GM18868 (cell line): Measurements from ENCODE around the gene MEF2A.
"Not testable (repeated sequence)": the region's sequence is repeated elsewhere in the genome, so short reads cannot be mapped to it uniquely, and the experiment has no call there.

Experiments used
- ATAC-seq: cut with Tn5 transposase; IDR thresholded peaks from one replicate; pipeline ENCODE4 v1.9.1; 2021; ENCODE audit warnings: mild to moderate bottlenecking, moderate library complexity; ENCODE audit not compliant: unreplicated experiment

The MEF2A gene

DNA sequence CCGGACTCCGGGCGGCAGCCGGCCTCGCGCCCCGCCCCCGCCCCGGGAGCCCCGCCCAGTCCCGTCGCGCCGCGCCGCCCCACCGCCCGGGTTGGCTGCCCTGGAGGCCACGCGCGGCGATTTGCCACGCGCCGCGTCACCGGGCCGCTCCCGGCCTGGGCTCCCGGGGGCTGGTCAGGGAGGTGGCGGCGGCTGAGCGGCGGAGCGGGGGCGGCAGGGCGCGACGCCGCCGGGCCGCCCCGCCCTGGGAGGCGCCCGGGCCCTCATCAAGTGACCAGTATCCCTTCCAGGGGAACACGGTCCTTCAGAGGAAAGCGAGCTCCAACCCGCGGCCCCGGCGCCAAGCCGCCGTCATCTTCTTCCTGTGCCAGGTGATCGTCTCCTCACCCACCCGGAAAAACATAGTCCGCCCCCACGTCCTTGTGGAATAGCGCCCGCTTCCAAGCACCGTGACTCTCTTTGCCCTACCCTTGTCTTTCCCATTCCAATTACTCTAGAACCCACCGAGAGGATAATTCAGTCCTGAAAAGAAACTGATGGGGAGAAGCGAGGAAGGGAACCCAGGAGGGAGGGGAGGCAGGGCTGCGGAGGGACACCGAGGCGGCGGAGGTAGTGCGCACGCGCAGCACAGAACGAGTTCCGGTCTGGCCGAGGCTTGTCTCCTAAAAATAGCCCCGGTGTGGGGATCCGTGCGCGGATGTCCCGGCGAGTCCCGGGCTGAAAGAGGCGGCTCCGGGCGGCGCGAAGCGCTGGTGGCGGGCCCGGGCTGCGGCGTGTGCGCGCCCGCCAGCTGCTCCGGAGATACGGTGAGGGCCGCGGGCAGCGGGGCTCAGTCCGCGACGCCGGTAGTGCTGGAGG, at the start of gene MEF2A:
Gene MEF2A, plus strand, starts transcription at position 686 of the 858 bp plus-strand sequence. CDS start 67,136 bp downstream, outside the sequence.
- ATAC-seq: peak; percentile 51

GRCh38 chr15:99518191-99518590, 47.6 kb upstream of the MEF2A start:
- ATAC-seq: no peak

DNA sequence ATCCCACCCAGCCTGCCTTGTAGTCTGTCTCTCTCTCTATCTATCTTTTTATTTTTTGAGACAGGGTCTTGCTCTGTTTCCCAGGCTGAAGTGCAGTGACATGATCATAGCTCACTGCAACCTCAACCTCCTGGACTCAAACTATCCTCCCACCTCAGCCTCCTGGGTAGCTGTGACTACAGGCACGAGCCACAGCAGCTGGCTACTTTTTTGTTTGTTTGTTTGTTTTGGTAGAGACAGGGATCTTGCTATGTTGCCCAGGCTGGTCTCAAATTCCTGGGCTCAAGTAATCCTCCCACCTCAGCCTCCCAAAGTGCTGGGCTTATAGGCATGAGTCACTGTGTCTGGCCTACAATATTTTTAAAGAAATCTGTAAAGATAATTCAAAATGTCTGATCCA, 46.4 kb upstream of the MEF2A start:
- ATAC-seq: not testable (repeated sequence)

- ATAC-seq: no peak
Measured at GRCh38 chr15:99522288-99522687, 43.5 kb upstream of the MEF2A start.

DNA sequence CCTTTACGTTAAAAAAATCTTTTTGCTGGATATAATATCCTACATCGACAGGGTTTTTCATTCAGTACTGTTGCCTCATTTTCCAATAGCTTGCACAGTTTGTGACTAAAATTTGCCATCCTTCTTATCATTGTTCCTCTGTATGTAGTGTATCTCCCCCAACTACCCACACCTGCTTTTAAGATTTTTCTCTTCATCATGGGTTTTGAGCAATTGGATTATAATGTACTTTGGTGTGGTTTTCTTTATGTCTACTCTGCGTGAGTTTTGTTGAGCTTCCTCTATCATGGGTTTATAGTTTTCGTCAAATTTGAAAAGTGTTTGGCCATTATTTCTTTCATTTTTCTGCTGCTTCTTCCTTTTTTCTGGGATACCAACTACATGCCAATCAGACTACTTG, 39.6 kb upstream of the MEF2A start:
- ATAC-seq: no peak

DNA sequence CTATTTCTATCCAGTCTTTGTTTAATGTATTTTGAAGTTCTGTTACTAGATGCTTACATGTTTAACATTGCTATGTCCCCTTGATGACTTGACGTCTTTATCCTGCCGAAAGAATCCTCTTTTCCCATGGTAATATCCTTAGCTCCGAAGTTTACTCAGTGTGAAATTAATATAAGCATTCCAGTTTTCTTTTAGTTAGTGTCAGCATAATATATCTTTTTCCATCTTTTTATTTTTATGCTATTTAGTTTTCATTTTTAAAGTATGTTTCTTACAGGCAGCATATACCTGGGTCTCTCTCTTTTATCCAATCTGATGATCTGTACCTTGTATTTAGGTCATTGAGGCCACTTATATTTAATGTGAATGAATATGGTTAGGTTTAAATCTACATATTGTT, 39.1 kb upstream of the MEF2A start:
- ATAC-seq: no peak

- no peak for ATAC-seq
Measured at GRCh38 chr15:99536422-99537040, 29.3 kb upstream of the MEF2A start.

- no peak for ATAC-seq
Measured at GRCh38 chr15:99537344-99537743, 28.4 kb upstream of the MEF2A start.

GRCh38 chr15:99538261-99538660, 27.5 kb upstream of the MEF2A start:
- no peak for ATAC-seq

DNA sequence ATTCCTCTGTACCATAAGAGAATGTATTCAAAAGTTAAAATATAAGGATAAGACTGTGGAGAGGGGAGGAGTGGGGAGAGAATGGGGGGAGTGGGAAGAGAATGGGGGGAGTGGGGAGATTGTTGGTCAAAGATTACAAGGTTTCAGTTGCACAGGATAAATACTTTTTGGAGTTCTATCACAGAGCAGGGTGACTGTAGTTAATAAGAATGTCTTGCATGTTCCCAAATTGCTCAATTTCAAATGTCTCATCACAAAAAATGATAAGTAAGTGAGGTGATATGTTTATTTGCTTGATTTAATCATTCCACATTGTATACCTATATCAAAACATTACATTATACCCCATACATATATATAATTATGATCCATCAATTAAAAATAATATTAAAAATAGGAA, 23.0 kb upstream of the MEF2A start:
- ATAC-seq: no peak

GRCh38 chr15:99545605-99546004, 20.2 kb upstream of the MEF2A start:
- ATAC-seq: no peak

DNA sequence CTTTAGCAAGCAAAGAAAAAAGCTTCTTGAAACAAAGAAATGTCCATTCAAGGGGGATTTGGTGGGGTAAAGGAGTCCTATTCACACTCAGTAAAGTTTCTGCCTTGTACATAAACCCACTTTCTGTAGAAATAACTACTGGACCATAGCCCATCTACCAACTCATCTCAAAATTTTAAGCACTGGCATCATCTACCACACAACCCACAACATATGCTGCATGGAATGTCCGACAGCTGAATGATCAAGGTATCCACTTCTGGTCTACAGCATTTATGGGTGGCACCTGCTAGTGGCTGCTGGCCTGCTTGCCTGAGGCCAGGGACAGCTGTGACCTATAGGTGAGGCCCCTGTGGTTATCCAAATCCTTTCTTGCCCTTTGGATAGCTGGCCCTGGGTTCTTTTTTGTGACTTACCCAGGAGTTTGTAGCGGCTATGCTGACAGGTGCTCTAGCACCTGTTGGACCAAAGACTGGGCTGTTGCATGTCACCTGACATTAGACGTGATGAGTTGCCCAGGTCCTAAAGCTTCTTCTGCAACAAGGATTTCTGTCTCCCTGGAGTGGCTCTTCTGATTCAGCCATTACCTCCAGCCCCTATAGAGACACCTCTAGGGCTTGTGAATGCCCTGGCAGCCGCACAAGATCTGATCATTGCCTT, 19.2 kb upstream of the MEF2A start:
- no peak for ATAC-seq

DNA sequence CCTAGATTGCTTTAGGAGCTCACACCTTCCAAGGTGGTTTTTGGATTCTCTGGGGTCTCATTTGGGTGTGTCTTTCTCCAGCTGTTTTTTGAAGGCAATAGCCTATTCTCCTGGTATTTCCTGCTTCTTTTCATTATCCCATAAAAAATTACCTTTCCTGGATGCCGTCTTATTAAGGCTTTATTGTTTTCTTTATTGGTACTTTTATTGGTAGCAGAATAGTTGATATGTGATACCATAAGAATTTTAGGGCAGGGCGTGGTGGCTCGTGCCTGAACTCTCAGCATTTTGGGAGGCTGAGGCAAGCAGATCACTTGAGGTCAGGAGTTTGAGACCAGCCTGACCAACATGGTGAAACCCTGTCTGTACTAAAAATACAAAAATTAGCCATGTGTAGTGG, 18.3 kb upstream of the MEF2A start:
- no peak for ATAC-seq

DNA sequence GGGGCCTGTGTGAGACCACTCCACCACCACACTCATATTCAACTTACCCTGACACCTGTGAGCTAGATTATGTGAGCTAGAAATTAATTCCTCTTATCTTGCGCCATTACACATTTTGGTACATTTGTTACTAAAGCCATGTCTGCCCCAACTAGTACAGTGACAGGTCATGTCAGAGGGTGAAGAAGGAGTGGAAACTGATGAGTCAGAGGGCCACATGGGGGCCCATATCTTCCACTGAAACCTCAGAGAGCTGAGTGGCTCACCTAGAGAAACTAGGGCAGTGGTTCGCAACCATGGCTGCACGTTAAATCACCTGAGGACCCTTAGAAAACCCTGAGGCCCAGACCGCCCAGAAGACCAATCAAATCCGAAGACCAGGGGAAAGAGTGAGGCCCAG, 15.7 kb upstream of the MEF2A start:
- no peak for ATAC-seq

GRCh38 chr15:99552111-99552510, 13.7 kb upstream of the MEF2A start:
- no peak for ATAC-seq

GRCh38 chr15:99554880-99555488, 10.8 kb upstream of the MEF2A start:
- ATAC-seq: no peak

GRCh38 chr15:99556011-99556410, 9.8 kb upstream of the MEF2A start:
- ATAC-seq: no peak

GRCh38 chr15:99556578-99556977, 9.2 kb upstream of the MEF2A start:
- ATAC-seq: no peak

GRCh38 chr15:99558084-99558483, 7.7 kb upstream of the MEF2A start:
- ATAC-seq: no peak

DNA sequence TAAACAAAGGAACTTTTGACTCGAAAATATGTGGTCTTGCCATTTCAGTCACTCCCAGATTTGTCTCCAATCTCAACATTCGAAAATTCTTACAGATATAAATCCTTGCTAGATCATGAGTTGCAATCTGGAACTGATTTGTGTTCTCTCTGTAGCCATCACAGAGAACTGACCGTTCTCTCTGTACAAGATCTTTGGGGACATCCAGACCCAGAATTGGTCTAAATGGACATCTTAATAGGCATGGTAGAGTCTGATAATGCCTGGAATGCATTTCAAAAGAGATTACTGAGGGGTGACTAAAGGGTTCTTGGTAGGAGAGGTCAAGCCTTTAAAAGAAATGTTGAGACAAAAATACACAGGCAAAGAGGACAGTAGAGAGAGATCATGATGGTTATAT, 7.2 kb upstream of the MEF2A start:
- ATAC-seq: no peak

GRCh38 chr15:99561476-99562230, 4.1 kb upstream of the MEF2A start:
- no peak for ATAC-seq
